SKM-1 treated with dmso at 0.1 percent for 144 hours (cell line): ENCODE data around the gene BID.

Source experiments
- DNase-seq: peaks from one replicate; lab custom pipeline; 2025; ENCODE audit not compliant: unreplicated experiment; lab: John Stamatoyannopoulos, UW

Gene BID

GRCh38 chr22:17774206-17774925, at the start of gene BID:
Gene BID, minus strand, starts transcription at chr22:17774469. Its CDS starts 24,353 bp downstream, at chr22:17750116.
- peak; percentile 12 for DNase-seq

DNA sequence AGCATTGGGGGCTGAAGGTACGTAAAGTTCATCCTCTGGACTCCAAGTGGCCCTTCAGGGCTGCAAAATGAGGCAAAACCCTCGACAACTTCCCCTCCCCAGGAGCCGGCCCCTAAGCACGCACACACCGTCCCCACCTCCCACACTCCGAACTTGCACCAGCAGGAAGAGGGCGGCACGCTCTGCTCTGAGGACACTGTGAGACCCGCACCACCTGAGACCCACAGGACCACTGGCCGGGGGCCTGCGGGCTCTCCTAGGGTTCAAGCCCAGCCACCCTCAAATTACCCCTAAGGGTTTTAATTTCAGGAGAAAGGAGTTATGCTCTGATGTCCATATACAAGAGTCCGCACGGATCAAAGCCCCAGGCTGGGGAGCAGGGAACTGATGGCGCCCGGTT, 49.7 kb upstream of the BID start:
- DNase-seq = no peak

DNA sequence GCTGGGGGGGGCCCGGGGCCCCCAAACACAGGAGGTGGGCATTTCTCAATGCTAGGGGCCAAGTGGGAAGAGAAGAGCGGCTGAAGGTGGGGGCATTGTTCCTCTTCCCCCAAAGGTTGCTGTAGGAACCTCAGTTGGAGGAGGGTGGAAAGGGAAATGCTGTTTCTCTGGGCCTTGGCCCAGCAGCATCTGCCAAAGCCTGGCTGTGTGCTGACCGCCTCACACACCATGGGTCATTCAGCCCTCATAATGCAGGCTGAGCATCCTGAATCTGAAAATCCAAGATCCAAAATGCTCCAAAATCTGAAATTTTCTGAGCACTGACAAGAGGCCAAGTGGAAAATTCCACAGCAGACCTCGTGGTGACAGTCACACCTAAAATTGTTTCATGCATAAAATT, 49.0 kb upstream of the BID start:
- no peak for DNase-seq

GRCh38 chr22:17822087-17822486, 47.8 kb upstream of the BID start:
- DNase-seq = no peak

DNA sequence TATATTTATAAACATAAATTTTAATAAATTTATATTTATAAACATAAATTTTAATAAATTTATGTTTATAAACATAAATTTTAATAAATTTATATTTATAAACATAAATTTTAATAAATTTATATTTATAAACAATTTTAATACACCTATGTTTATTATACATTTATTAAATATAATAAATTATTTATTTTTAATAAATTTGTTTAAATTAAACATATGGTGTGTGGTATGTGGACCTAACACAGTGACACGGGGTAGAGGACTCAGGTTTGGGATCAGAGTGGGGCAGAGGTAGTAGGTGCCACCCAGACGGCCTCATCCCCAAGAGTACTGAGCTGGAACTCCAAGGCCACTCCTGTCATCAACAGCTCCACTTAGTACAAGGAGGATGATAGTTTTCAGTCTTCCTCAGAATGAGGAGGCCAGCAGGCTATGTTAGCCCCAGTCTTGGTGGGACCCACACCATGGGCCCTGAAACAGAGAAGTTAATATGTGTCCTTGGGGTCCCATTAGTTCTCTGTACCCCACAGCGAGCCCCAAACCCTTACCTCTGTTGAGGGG, 46.7 kb upstream of the BID start:
- no peak for DNase-seq

GRCh38 chr22:17818649-17819048, 44.4 kb upstream of the BID start:
- DNase-seq = no peak

DNA sequence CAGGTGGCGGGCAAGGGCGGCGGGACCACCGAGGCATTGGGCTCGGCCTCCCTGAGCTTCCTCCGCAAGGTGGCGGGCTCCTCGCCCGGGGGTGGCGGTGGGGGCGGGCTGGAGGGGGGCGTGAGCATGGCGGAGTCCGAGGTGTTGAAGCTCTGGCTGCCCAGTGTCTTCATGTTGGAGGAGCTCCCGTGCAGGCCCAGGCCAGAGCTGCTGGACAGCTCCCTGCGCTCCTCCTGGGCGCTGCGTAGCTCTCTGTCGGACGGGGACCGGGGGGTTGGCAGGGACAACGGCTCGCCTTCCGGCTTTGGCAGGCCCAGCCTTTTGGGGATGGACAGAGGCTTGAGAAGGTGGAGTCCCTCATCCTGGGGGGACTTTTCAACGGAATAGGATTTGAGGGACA, 43.9 kb upstream of the BID start:
- DNase-seq = no peak

- no peak for DNase-seq
Observed at GRCh38 chr22:17817511-17818065, 43.3 kb upstream of the BID start.

GRCh38 chr22:17817079-17817478, 42.8 kb upstream of the BID start:
- DNase-seq = no peak

GRCh38 chr22:17816649-17817048, 42.4 kb upstream of the BID start:
- no peak for DNase-seq

- no peak for DNase-seq
Observed at GRCh38 chr22:17815703-17816254, 41.5 kb upstream of the BID start.

- DNase-seq = no peak
Observed at GRCh38 chr22:17814830-17815229, 40.6 kb upstream of the BID start.

GRCh38 chr22:17814084-17814483, 39.8 kb upstream of the BID start:
- DNase-seq = no peak

DNA sequence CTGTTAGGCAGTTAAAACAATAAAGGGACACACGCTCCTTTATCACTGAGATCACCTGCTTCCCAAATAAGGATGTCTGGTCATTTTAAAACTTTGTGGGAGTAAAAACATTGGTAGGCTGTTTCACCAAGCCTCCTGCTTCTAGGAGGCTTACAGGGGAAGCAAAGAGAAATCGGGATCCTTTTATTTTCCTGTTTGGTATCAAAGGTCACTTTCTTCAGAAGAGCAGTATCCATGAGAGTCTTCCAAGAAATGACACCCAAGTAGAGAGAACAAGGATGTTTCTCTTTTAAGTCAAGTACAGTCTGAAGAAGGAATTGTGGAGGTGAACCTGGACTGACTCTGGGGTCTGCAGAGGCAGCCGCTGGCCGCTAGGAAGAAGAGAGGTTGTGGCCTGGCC, 36.9 kb upstream of the BID start:
- DNase-seq = no peak

DNA sequence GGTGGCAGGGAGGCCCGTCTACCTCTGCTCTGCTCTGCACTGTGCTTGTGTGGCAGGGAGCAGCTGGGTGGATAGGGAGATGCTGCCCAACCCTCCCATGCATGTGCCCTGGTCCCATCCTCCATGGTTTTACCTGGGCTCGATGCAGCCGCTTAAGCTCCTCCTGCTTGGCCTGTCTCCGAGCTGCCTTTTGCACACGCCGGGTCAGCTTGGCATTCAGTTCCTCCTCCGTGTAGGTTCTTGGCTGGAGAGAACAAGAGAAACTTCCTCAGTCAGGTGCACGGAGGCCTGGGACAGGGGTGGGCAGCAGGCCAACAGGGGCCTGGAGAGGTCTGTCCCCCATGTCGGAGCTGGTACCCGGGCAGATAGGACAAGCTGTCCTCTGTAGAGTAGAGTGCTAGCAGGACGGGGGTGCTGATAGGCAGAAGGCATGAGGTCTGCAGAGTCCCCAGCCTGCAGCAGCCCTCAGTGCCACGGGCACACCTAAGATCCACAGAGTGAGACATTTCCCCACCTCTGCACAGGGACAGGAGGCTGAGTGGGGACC, 36.4 kb upstream of the BID start:
- no peak for DNase-seq

GRCh38 chr22:17808693-17809403, 34.6 kb upstream of the BID start:
- DNase-seq = no peak

- no peak for DNase-seq
Observed at GRCh38 chr22:17807578-17808410, 33.5 kb upstream of the BID start.

DNA sequence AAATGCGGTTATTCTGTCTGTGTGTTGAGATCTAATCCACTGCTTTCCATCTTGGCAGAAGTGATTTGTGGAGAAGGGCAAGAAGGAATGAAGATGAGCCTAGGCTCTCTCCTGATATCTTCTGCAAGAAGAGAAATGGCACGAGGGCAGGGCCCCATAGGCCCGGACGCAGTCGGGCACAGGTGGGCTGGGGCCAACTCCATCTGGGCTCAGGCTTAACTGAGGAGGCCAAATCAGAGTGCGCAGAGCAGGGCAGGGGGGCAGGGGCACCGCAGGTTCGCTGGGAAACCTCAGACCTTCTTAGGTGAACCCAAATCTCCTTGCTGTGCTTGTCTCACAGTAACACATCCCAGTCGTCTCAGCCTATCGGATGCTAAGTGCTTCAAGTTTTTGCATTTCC, 32.8 kb upstream of the BID start:
- no peak for DNase-seq

- no peak for DNase-seq
Observed at GRCh38 chr22:17806437-17806836, 32.2 kb upstream of the BID start.

- DNase-seq = no peak
Observed at GRCh38 chr22:17804331-17805080, 30.2 kb upstream of the BID start.
